DMS79 (cell line): ENCODE measurements around the gene CR1.
"Not testable (repeated sequence)": the region's sequence is repeated elsewhere in the genome, so short reads cannot be mapped to it uniquely, and the experiment has no call there.

Experiments
- DNase-seq: peaks from one replicate; lab custom pipeline; 2025; lab: John Stamatoyannopoulos, UW

CR1 gene

DNA sequence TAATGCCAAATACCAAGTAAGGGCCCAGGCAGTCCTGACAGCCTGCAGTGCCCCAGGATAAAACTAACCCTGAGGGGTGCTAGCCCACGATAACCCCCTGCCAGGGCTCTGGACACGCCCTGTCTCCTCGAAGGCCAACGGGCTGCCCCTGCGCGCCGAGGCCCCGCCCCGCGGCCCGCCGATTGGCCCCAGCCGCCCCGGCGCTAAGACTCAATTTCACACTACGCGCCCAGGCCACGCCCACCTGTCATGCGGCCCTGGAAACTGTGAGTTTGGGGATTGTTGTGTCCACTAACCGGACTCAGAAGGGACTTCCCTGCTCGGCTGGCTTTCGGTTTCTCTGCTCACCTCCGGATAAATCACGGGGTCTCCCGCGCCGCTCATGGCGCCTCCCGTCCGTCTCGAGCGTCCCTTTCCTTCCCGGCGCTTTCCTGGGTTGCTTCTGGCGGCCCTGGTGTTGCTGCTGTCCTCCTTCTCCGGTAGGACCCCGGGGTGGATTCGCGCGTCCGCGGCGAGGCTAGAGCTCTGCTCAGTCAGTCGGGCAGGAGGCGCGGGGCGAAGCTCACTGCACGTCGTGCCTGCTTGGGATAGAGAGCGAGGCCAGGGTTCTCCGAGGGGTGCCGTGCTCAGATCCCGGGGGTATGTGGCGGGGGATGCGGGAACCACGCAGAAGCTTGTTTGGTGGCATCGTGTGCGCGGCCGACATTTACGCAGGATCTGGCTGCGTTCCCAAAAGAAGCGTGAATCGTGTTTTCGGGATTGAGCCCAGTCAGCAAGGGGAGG, 149.1 kb downstream of the CR1 start, which contains the start of gene CR1L:
Gene CR1L (plus strand): TSS at position 282 of the 783 bp plus-strand sequence. CDS start 101 bp downstream, at position 383.
- peak; percentile 41 for DNase-seq

DNA sequence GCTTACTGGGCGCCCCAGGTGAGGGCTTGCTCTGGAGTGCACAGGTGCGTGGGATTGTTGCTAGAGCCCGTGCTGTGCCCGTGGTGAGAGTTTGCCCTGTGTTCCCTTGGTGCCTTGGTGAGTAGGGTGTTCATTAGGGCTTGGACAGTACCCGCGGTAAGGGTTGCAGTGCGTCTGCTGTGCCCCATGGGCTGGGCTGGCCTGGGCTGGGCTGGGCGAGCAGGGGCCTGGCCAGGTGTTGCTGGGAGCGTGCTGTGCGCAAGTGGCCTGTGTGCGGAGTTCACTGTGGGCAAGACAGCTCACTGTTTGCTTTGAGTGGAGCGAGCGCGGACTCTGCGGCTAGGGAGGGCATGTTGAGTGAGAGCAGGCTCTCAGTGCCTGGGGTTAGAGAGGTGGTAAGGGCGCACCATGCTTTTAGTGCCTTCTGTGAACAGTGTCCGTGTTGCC, 149.7 kb downstream of the CR1 start:
- DNase-seq: no peak

GRCh38 chr1:207646171-207646570, 150.2 kb downstream of the CR1 start:
- no peak for DNase-seq

DNA sequence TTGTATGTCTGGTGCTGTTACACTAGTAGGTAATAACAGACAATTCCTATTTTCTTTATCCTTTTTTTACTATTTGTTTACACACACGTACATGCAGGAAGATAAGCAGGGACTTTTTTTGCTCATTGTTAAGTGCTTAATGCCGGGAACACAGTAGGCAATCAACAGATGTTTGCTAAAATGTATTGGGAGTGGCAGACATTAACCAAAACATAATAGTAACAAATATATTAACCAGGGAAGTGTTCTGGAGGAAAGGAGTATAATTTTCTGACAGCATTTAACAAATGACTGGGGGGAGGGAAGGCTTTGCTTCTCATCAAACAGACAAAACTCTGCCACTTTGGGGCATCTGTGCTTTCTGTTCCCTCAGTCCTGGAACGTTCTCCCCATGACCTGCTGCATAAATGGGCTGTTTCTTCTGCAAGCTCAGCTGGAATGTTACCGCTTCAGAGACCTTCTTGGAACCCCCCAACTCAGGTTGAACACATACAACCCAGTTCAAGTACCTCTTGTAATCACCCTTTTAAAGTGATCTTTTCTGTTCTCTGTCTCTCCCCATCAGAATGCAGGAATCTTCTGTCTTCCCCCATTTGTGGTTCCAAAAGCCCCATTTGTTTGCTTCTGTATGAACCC, 151.1 kb downstream of the CR1 start:
- no peak for DNase-seq

DNA sequence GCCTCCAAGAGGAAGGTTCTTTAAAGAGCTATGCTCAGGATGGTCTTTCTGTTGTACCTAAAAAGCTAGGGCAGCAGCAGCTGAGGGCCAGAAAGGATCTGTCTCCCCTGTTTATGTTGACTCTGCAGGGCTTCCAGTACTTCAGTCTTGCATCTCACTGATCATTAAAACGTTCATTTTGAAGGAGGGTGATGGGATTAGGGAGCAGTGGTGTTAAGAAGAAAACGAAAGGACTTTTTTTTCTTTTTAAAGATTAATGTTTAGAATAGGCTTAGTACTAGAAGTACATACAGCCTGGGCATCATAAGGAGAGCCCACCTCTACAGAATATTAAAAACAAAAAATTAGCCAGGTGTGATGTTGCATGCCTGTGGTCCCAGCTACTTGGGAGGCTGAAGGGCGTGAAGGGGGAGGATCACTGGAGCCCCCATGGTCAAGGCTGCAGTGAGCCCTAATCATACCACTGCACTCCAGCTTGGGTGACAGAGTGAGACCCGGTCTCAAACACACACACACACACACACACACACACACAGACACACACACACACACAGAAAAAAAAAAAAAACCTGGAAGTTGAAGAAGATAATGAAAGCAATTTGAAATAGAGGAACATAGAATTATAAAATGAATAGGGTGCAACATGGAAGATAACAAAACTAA, 151.8 kb downstream of the CR1 start:
- no peak for DNase-seq

GRCh38 chr1:207648334-207649209, 152.6 kb downstream of the CR1 start:
- no peak for DNase-seq

- DNase-seq: no peak
Measured at GRCh38 chr1:207649210-207649753, 153.3 kb downstream of the CR1 start.

GRCh38 chr1:207649865-207650580, 154.1 kb downstream of the CR1 start:
- no peak for DNase-seq

DNA sequence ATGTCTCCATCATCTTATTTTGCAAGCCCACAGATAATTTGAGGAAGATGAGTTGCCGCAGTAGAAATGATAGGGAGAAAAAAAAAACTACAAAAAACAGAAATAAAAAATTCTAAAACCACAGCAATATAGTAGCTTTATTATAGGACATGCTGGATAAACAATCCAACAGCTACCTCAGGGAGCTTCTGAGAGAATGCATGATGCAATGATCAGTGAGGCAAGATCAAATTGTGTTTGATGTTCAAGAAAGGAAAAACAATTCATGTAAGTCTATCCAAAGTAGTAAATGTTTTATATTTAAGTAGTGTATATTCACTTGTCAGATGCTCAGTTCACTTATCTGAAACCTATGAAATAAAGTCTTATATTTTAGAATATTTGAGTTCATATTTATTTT, 155.6 kb downstream of the CR1 start:
- DNase-seq: no peak

- DNase-seq: no peak
Measured at GRCh38 chr1:207654320-207654719, 158.4 kb downstream of the CR1 start.

DNA sequence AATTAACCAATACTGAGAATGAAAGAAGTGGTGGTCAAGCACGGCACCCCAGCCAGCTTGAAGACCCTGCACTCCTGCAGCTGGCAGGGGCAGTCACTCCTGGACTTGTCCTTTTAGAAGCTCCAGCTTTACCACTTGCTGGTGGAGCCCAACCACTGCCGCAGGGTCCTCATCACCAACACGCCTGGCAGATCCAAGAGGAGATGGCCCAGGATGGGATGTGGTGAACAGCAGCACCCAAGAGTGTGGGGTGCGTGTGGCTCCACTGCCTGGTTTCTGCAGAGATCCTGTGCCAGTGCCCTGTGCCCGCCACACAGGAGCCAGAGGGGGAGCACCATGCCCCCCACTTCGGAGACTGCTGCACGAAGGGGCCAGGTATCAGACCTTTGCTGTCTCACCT, 162.5 kb downstream of the CR1 start:
- no peak for DNase-seq

- no peak for DNase-seq
Measured at GRCh38 chr1:207658904-207659485, 163.0 kb downstream of the CR1 start.

DNA sequence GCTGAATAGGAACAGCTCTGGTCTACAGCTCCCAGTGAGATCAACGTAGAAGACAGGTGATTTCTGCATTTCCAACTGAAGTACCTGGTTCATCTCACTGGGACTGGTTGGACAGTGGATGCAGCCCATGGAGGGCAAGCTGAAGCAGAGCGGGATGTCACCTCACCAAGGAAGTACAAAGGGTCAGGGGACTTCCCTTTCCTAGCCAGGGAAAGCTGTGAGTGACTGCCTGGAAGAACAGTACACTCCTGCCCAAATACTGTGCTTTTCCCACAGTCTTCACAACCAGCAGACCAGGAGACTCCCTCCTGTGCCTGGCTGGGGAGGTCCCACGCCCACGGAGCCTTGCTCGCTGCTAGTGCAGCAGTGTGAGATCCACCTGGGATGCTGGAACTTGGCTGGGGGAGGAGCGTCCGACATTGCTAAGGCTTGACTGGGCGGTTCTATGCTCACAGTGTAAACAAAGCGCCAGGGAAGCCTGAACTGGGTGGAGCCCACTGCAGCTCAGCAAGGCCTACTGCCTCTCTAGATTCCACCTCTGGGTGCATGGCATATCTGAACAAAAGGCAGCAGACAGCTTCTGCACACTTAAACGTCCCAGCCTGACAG, 163.7 kb downstream of the CR1 start:
- no peak for DNase-seq

GRCh38 chr1:207661420-207661819, 165.5 kb downstream of the CR1 start:
- not testable (repeated sequence) for DNase-seq

DNA sequence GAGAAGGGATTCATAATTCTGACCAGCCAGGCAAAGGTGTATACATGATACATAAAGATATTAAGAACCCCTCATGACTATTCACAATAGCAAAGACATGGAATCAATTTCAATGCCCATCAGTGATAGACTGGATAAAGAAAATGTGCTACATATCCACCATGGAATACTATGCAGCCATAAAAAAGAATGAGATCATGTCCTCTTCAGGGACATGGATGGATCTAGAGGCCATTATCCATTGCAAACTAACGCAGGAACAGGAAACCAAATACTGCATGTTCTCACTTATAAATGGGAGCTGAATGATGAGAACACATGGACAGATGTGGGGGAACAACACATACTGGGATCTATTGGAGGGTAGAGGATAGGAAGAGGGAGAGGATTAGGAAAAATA, 170.4 kb downstream of the CR1 start:
- no peak for DNase-seq

- DNase-seq: no peak
Measured at GRCh38 chr1:207669528-207670009, 173.6 kb downstream of the CR1 start.

DNA sequence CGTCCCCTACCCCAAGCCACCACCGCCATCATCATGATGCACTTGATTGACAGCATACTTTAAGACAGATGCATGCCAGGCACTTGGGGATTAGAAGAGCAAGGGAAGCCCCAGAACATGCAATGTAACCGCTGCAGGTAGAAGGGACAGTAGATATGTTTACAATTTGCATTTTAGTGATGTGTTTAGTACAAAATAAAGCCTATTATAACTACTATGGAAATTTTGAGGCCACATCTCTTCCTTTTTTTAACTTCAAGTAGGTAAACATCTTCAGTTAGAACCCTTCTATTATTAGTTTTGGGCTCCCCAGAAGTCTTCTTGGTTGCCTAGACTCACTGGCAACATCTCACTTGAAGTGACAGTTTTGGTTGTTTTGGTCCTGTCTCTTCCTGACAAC, 174.2 kb downstream of the CR1 start:
- no peak for DNase-seq

- DNase-seq: no peak
Measured at GRCh38 chr1:207670997-207671396, 175.0 kb downstream of the CR1 start.

DNA sequence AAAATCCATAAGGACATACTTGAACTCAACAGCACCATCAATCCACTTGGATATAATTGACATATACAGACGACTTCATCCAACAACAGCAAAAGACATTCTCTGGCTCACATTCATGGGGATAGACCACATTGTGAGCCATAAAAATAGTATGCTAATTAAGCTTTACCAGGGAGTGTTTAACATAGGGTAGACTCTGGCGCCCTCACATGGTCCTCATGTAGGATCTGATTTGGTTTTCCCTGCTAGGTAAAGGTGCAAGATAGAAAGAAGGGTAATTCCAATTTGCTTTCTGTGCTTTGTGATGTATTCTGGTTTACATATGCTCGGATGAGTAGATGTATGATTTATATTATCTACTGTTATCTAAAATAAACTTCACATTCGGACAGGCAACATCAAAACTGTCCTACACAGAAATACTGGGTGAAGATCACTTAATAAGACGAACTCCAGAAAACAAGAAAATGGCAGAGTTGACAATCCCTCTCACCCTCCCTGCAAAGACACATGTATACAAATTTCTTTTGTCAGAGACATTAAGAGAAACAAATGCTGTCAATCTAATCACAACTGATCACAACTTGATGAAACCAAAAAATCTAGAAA, 176.7 kb downstream of the CR1 start:
- DNase-seq: no peak

DNA sequence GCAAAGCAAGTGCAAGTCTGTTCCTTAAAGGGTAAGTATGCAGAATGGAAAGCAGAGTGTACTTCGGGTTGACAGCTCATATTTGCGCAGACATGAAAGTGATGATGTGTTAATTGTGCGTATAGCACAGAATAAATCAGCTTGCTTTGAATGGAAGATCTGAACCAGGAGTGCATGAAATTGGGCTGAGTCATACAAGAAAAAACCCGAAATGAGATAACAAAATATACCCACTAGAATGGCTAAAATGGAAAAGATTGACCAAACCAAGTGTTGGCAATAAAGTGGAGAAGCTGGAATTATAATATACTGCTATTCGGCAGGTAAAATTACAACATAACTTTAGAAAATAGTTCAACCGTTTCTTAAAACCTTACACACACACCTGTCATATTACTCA, 177.4 kb downstream of the CR1 start:
- DNase-seq: no peak
